NCI-H526 (cell line): ENCODE data around the gene GABRB1.

Experiments used
- DNase-seq, 2 experiments: peaks; one replicate each; lab custom pipeline; 2025; lab: John Stamatoyannopoulos, UW

The GABRB1 gene

GRCh38 chr4:47471064-47471463 lies 439.7 kb downstream of the GABRB1 start:
- DNase-seq: no peak

GRCh38 chr4:47471591-47471990 lies 440.2 kb downstream of the GABRB1 start:
- peak in 1 of 2 experiments; percentile 38 for DNase-seq

GRCh38 chr4:47473141-47473750 lies 441.9 kb downstream of the GABRB1 start:
- DNase-seq: no peak

GRCh38 chr4:47474799-47475198 lies 443.4 kb downstream of the GABRB1 start:
- DNase-seq: no peak

- peak in 1 of 2 experiments; percentile 81 for DNase-seq
These were observed 444.0 kb downstream of the GABRB1 start for GRCh38 chr4:47475411-47475810.
